PC-9 (cell line): ENCODE results near the gene KLHL26. TPM values are rescaled to one million over a fixed set of nuclear protein-coding genes. Genes with fewer than 3 reads are reported as not detected.
"Not testable (repeated sequence)": the region's sequence is repeated elsewhere in the genome, so short reads cannot be mapped to it uniquely, and the experiment has no call there.

Source experiments
- BruUV-seq: library from RNA; stranded (reverse); fragments of 400-500 nt; replicated peaks from 2 replicates; lab custom pipeline; 2021; lab: Mats Ljungman, UMichigan
- CTCF ChIA-PET: fragments of 300-600 bp; sonication (Branson Sonifier 250); formaldehyde crosslinking; loops from one replicate; lab custom pipeline; 2022; ENCODE audit warnings: antibody characterized with exemption; lab: Charles Lee
- POLR2A ChIA-PET: fragments of 300-600 bp; sonication (Branson Sonifier 250); formaldehyde crosslinking; loops from one replicate; lab custom pipeline; 2022; ENCODE audit warnings: antibody characterized with exemption; ENCODE audit not compliant: unreplicated experiment; lab: Charles Lee
- DNase-seq, 2 experiments: peaks; one replicate each; pipeline versions ENCODE4 v3.0.0 to v3.0.0-alpha.2; 2015 to 2022; ENCODE audit warnings: mixed read lengths in 1 of 2
- H2AFZ ChIP-seq: fragments of 200-600 bp; sonication (generic); 2 replicates; pipeline ENCODE4 v1.8.1; 2017; ENCODE audit warnings: antibody characterized with exemption
- H3F3A ChIP-seq: fragments of 200-600 bp; sonication (generic); 2 replicates; pipeline ENCODE4 v1.8.1; 2017; ENCODE audit warnings: antibody characterized with exemption, mild to moderate bottlenecking, low read depth; ENCODE audit not compliant: insufficient read depth
- H3K27ac ChIP-seq: fragments of 200-600 bp; sonication (generic); 2 replicates; pipeline ENCODE4 v1.6.1; 2016; ENCODE audit warnings: mixed run types
- H3K27me3 ChIP-seq: fragments of 200-600 bp; sonication (generic); 2 replicates; pipeline ENCODE4 v1.6.1; 2016; ENCODE audit warnings: low read depth, mixed run types; ENCODE audit not compliant: insufficient read depth
- H3K36me3 ChIP-seq: fragments of 200-600 bp; sonication (generic); 2 replicates; pipeline ENCODE4 v1.6.1; 2016; ENCODE audit warnings: low read depth, mixed run types
- H3K4me1 ChIP-seq: fragments of 200-600 bp; sonication (generic); replicated peaks from 2 replicates; pipeline ENCODE4 v1.6.1; 2016; ENCODE audit warnings: mixed run types; ENCODE audit not compliant: insufficient read depth
- H3K4me2 ChIP-seq: fragments of 200-600 bp; sonication (generic); 2 replicates; pipeline ENCODE4 v1.6.1; 2017; ENCODE audit warnings: mixed run types
- H3K4me3 ChIP-seq: fragments of 200-600 bp; sonication (generic); 2 replicates; pipeline ENCODE4 v1.6.1; 2016; ENCODE audit warnings: mixed run types
- H3K79me2 ChIP-seq: fragments of 200-600 bp; sonication (generic); 2 replicates; pipeline ENCODE4 v1.6.1; 2017; ENCODE audit warnings: low read depth, mixed run types
- H3K9me2 ChIP-seq: fragments of 200-600 bp; sonication (generic); 2 replicates; pipeline ENCODE4 v1.8.1; 2017; ENCODE audit warnings: mild to moderate bottlenecking; ENCODE audit not compliant: insufficient read depth
- H3K9me3 ChIP-seq: fragments of 200-600 bp; sonication (generic); 2 replicates; pipeline ENCODE4 v1.8.1; 2016; ENCODE audit warnings: low read depth; ENCODE audit not compliant: insufficient read depth
- H4K20me1 ChIP-seq: fragments of 200-600 bp; sonication (generic); 2 replicates; pipeline ENCODE4 v1.8.1; 2017; ENCODE audit not compliant: insufficient read depth
- EZH2 ChIP-seq: fragments of 200-600 bp; sonication (generic); IDR thresholded peaks from 2 replicates; pipeline ENCODE4 v1.8.0; 2017; ENCODE audit warnings: antibody characterized with exemption, low read depth
- intact Hi-C: fragments of 100-400 bp; cut with micrococcal nuclease; formaldehyde crosslinking; loops from one replicate; pipeline ENCODE4 v1.10.0; 2022; ENCODE audit not compliant: unreplicated experiment
- total RNA-seq: library from RNA; stranded (reverse); gene quantifications from 2 replicates; pipeline ENCODE4 v1.2.3, GENCODE V29; 2021
- TF ChIP-seq, protein P1 (sequence below): fragments of 200-600 bp; sonication (generic); conservative IDR thresholded peaks from 2 replicates; pipeline ENCODE4 v1.6.1; 2017; ENCODE audit warnings: mixed run types, antibody characterized with exemption, mild to moderate bottlenecking, moderate library complexity

The KLHL26 gene
- total RNA-seq, 1 experiment from 2014 or later = 11.8 TPM

DNA sequence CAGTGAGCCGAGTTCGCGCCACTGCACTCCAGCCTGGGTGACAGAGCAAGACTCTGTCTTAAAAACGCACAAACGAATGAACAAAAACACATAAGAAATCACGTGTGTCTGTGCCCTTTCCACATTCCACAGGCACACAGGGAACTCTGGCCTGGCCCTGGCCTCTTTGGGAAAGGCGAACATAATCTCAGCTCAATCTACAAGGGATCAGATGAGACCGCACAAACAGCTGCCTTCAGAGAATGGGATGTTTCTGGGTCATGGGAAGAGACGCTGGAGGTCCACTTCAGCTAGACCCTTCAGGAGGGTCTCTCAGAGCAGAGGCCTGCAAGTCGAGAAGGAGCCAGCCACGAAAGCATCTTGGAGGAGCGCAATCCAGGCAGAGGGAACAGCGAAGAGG lies 40.3 kb downstream of the KLHL26 start:
- H3F3A ChIP-seq = peaks cover 29% of the 10 kb centered on the region
- H2AFZ ChIP-seq = no peak overlapping the region
- H3K9me3 ChIP-seq = no peaks in the 10 kb centered on the region
- intact Hi-C loops = loop anchor here (5.0 to 10.0 kb wide), 2 partner anchors 155 to 212 kb away; partner anchors contain the start of gene UPF1
- no peak for TF ChIP-seq EZH2
- TF ChIP-seq, protein P1, sequence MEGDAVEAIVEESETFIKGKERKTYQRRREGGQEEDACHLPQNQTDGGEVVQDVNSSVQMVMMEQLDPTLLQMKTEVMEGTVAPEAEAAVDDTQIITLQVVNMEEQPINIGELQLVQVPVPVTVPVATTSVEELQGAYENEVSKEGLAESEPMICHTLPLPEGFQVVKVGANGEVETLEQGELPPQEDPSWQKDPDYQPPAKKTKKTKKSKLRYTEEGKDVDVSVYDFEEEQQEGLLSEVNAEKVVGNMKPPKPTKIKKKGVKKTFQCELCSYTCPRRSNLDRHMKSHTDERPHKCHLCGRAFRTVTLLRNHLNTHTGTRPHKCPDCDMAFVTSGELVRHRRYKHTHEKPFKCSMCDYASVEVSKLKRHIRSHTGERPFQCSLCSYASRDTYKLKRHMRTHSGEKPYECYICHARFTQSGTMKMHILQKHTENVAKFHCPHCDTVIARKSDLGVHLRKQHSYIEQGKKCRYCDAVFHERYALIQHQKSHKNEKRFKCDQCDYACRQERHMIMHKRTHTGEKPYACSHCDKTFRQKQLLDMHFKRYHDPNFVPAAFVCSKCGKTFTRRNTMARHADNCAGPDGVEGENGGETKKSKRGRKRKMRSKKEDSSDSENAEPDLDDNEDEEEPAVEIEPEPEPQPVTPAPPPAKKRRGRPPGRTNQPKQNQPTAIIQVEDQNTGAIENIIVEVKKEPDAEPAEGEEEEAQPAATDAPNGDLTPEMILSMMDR = no peak
- peak in 1 of 2 experiments; percentile 23 for DNase-seq
- CTCF ChIA-PET = interaction anchor here (0.7 kb wide), 1 partner anchor 160 kb away, joined by 3 read pairs; no protein-coding TSS in a partner anchor
- H3K36me3 ChIP-seq = no peaks in the 10 kb centered on the region
- no TSS peak for BruUV-seq
- H3K4me2 ChIP-seq = peak overlapping the region; percentile 12
- H4K20me1 ChIP-seq = no peaks in the 10 kb centered on the region
- no peak overlapping the region for H3K4me3 ChIP-seq
- H3K27ac ChIP-seq = 0 out of 2 replicates have a peak overlapping the region, but pooled peaks have one; percentile 16
- no peaks in the 10 kb centered on the region for H3K79me2 ChIP-seq
- no peaks in the 10 kb centered on the region for H3K9me2 ChIP-seq
- H3K4me1 ChIP-seq = peaks cover 25% of the 10 kb centered on the region
- POLR2A ChIA-PET = interaction anchor here (0.6 to 0.7 kb wide), 2 partner anchors 181 to 218 kb away, joined by 4 to 5 read pairs; no protein-coding TSS in a partner anchor
- no peaks in the 10 kb centered on the region for H3K27me3 ChIP-seq

- H2AFZ ChIP-seq, CTCF ChIA-PET, BruUV-seq, H3K27me3 ChIP-seq, intact Hi-C loops, DNase-seq, H3K9me2 ChIP-seq, H3K9me3 ChIP-seq, H3K4me2 ChIP-seq, H4K20me1 ChIP-seq, H3K36me3 ChIP-seq, H3K4me3 ChIP-seq, H3K27ac ChIP-seq, POLR2A ChIA-PET: not testable (repeated sequence)
- peaks cover 32% of the 10 kb centered on the region for H3F3A ChIP-seq
- peaks cover 46% of the 10 kb centered on the region for H3K4me1 ChIP-seq
- H3K79me2 ChIP-seq = peaks cover 13% of the 10 kb centered on the region
Observed at GRCh38 chr19:18680148-18680547, 43.3 kb downstream of the KLHL26 start.

DNA sequence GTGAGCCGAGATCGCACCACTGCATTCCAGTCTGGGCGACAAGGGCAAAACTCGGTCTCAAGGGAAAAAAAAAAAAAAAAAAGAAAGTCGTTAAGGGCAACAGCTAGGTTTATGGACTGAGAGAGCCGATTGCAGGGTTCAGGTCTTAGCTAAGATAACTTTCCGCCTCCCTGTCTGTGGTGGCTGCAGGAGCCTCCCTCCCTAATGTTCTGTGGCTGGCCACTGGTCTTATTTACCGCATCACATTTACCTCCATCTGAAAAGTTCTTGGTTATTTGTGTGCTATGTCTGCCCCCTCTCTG lies 45.9 kb downstream of the KLHL26 start:
- H3K27me3 ChIP-seq = no peaks in the 10 kb centered on the region
- peaks cover 28% of the 10 kb centered on the region; the same call in 1 of the 2 replicates for H3F3A ChIP-seq
- H3K79me2 ChIP-seq = peaks cover 39% of the 10 kb centered on the region
- no peak for DNase-seq
- H4K20me1 ChIP-seq = peaks cover 28% of the 10 kb centered on the region
- TSS peak; percentile 78 for BruUV-seq
- intact Hi-C loops = no loop called here
- no peak overlapping the region for H3K27ac ChIP-seq
- ChIA-PET POLR2A (interaction anchor here (0.5 to 0.6 kb wide), 2 partner anchors 8 to 112 kb away, joined by 3 read pairs; no protein-coding TSS in a partner anchor), CTCF (no interaction called here)
- peak overlapping the region; percentile 80 for H3K4me2 ChIP-seq
- H3K4me1 ChIP-seq = peaks cover 34% of the 10 kb centered on the region
- H3K9me2 ChIP-seq = no peaks in the 10 kb centered on the region
- no peaks in the 10 kb centered on the region for H3K9me3 ChIP-seq
- H3K4me3 ChIP-seq = peak overlapping the region; percentile 80
- no peak for TF ChIP-seq EZH2
- TF ChIP-seq, protein P1 = no peak
- peak overlapping the region; percentile 86 for H2AFZ ChIP-seq
- H3K36me3 ChIP-seq = no peaks in the 10 kb centered on the region
